ENCODE data around the gene GPR158. TPM values are rescaled to one million over a fixed set of nuclear protein-coding genes. Genes with fewer than 3 reads are reported as not detected.

The GPR158 gene
- total and polyA plus RNA-seq, 4 donors: 0.02 to 0.97 TPM; not detected in 2

DNA sequence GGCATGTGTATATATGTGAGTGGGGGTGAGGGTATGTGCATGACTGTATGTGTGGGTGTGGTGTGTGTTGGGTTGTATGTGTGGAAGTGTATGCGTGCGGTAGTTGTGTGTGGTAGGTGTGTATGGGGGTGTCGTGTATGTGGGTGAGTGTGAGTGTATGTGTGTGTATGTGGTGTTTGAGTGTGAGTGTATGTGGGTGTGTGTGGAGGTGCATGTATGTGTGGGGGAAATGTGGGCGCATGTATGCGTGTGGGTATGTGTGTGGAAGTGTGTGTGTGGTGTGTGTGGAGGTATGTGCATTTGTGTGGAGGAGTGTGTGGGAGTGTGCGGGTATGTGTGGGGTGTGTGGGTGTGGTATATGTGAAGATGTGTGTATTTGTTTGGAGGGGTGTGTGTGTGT, 269.5 kb downstream of the GPR158 start:
- DNase-seq: no peak
- Histone ChIP-seq H3K36me3 (ENCODE audit: control insufficient read depth in 4 of 4, insufficient read depth in 4 of 4, low read length in 4 of 4) (no peaks in the 10 kb centered on the region), H3K9me3 (ENCODE audit: control insufficient read depth in 4 of 4, insufficient read depth in 3 of 4, low read length in 3 of 4) (peaks cover 0 to 3% (median 0%) of the 10 kb centered on the region in 4 donors), H3K27me3 (ENCODE audit: control insufficient read depth in 3 of 3, insufficient read depth in 3 of 3, low read length in 2 of 3) (no peaks in the 10 kb centered on the region), H3K4me3 (no peak overlapping the region), H3K4me1 (ENCODE audit: control insufficient read depth in 5 of 5, insufficient read depth in 5 of 5, low read length in 5 of 5) (no peaks in the 10 kb centered on the region), H3K9ac (ENCODE audit: insufficient read depth in 1 of 2, low read length in 2 of 2) (no peak overlapping the region), H3K27ac (ENCODE audit: low read depth in 1 of 2, low read length in 1 of 2) (no peak overlapping the region)
- 78 to 79% methylated on average over 6 of the region's 6 CpGs for WGBS, 2 donors
- no peak for ATAC-seq (ENCODE audit: insufficient read depth, low FRiP score)
- TF ChIP-seq, protein P1, sequence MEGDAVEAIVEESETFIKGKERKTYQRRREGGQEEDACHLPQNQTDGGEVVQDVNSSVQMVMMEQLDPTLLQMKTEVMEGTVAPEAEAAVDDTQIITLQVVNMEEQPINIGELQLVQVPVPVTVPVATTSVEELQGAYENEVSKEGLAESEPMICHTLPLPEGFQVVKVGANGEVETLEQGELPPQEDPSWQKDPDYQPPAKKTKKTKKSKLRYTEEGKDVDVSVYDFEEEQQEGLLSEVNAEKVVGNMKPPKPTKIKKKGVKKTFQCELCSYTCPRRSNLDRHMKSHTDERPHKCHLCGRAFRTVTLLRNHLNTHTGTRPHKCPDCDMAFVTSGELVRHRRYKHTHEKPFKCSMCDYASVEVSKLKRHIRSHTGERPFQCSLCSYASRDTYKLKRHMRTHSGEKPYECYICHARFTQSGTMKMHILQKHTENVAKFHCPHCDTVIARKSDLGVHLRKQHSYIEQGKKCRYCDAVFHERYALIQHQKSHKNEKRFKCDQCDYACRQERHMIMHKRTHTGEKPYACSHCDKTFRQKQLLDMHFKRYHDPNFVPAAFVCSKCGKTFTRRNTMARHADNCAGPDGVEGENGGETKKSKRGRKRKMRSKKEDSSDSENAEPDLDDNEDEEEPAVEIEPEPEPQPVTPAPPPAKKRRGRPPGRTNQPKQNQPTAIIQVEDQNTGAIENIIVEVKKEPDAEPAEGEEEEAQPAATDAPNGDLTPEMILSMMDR (IDR thresholded peaks at IDR 0.05; ENCODE audit: control extremely low read depth, extremely low read depth): no peak

DNA sequence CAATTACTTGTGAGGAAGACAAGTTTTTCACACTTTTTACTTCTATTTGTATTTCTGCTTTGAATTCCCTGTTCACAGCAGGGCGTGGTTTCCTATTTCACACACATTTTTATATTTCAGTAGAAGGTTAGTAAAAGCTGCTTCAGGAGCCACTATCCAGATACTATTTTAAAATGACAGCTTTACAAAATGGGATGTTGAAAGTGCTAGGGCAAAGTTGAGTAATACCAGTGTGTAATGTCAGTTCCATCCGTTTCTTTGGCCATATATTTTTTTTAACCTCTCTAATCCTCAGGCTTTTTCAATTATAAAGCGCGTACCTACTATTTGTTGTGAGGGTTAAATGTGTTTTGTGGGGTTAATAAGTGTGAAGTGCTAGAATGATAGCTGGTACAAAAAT, 276.6 kb downstream of the GPR158 start:
- Histone ChIP-seq H3K36me3 (ENCODE audit: control insufficient read depth in 4 of 4, insufficient read depth in 4 of 4, low read length in 4 of 4) (no peaks in the 10 kb centered on the region), H3K9ac (ENCODE audit: insufficient read depth in 1 of 2, low read length in 2 of 2) (no peak overlapping the region), H3K4me1 (ENCODE audit: control insufficient read depth in 5 of 5, insufficient read depth in 5 of 5, low read length in 5 of 5) (no peaks in the 10 kb centered on the region), H3K27me3 (ENCODE audit: control insufficient read depth in 3 of 3, insufficient read depth in 3 of 3, low read length in 2 of 3) (no peaks in the 10 kb centered on the region), H3K27ac (ENCODE audit: low read depth in 1 of 2, low read length in 1 of 2) (no peak overlapping the region), H3K9me3 (ENCODE audit: control insufficient read depth in 4 of 4, insufficient read depth in 3 of 4, low read length in 3 of 4) (no peaks in the 10 kb centered on the region), H3K4me3 (no peak overlapping the region)
- DNase-seq: no peak
- TF ChIP-seq, protein P1 (IDR thresholded peaks at IDR 0.05; ENCODE audit: control extremely low read depth, extremely low read depth): no peak
- WGBS, 2 donors: 73 to 80% methylated on average over 4 of the region's 4 CpGs
- no peak for ATAC-seq (ENCODE audit: insufficient read depth, low FRiP score)

- H3K27me3 ChIP-seq (ENCODE audit: control insufficient read depth in 3 of 3, insufficient read depth in 3 of 3, low read length in 2 of 3): no peaks in the 10 kb centered on the region
- TF ChIP-seq, protein P1 (IDR thresholded peaks at IDR 0.05; ENCODE audit: control extremely low read depth, extremely low read depth): no peak
- no peaks in the 10 kb centered on the region for H3K4me1 ChIP-seq (ENCODE audit: control insufficient read depth in 5 of 5, insufficient read depth in 5 of 5, low read length in 5 of 5)
- no peak overlapping the region for H3K9ac ChIP-seq (ENCODE audit: insufficient read depth in 1 of 2, low read length in 2 of 2)
- no peak for ATAC-seq (ENCODE audit: insufficient read depth, low FRiP score)
- no peaks in the 10 kb centered on the region for H3K9me3 ChIP-seq (ENCODE audit: control insufficient read depth in 4 of 4, insufficient read depth in 3 of 4, low read length in 3 of 4)
- no peaks in the 10 kb centered on the region for H3K36me3 ChIP-seq (ENCODE audit: control insufficient read depth in 4 of 4, insufficient read depth in 4 of 4, low read length in 4 of 4)
- no peak overlapping the region for H3K4me3 ChIP-seq
- DNase-seq: no peak
- WGBS, 2 donors: 53 to 98% methylated on average over 1 of the region's 1 CpG
- no peak overlapping the region for H3K27ac ChIP-seq (ENCODE audit: low read depth in 1 of 2, low read length in 1 of 2)
Observed at GRCh38 chr10:25453619-25454018, 278.8 kb downstream of the GPR158 start.

GRCh38 chr10:25455980-25456567, 281.3 kb downstream of the GPR158 start:
- Histone ChIP-seq H3K4me1 (ENCODE audit: control insufficient read depth in 5 of 5, insufficient read depth in 5 of 5, low read length in 5 of 5) (no peaks in the 10 kb centered on the region), H3K36me3 (ENCODE audit: control insufficient read depth in 4 of 4, insufficient read depth in 4 of 4, low read length in 4 of 4) (no peaks in the 10 kb centered on the region), H3K4me3 (no peak overlapping the region), H3K9me3 (ENCODE audit: control insufficient read depth in 4 of 4, insufficient read depth in 3 of 4, low read length in 3 of 4) (no peaks in the 10 kb centered on the region), H3K27me3 (ENCODE audit: control insufficient read depth in 3 of 3, insufficient read depth in 3 of 3, low read length in 2 of 3) (no peaks in the 10 kb centered on the region), H3K9ac (ENCODE audit: insufficient read depth in 1 of 2, low read length in 2 of 2) (no peak overlapping the region), H3K27ac (ENCODE audit: low read depth in 1 of 2, low read length in 1 of 2) (no peak overlapping the region)
- TF ChIP-seq, protein P1 (IDR thresholded peaks at IDR 0.05; ENCODE audit: control extremely low read depth, extremely low read depth): no peak
- ATAC-seq (ENCODE audit: insufficient read depth, low FRiP score) (no peak), DNase-seq (peak in 2 of 3 donors; percentile 7 to 9)
- WGBS, 2 donors: 19 to 31% methylated on average over 4 of the region's 4 CpGs

Data from lung (tissue), 12 donors.